NAMALWA (cell line): ENCODE data around the gene PRKCG.
A peak's percentile ranks its signal among the peaks of the same experiment; 100 is the strongest.
"Not testable (repeated sequence)": the region's sequence is repeated elsewhere in the genome, so short reads cannot be mapped to it uniquely, and the experiment has no call there.

Experiments
- DNase-seq: peaks from one replicate; pipeline ENCODE4 v3.0.0-alpha.2; 2015; ENCODE audit warnings: low spot score

PRKCG gene

DNA sequence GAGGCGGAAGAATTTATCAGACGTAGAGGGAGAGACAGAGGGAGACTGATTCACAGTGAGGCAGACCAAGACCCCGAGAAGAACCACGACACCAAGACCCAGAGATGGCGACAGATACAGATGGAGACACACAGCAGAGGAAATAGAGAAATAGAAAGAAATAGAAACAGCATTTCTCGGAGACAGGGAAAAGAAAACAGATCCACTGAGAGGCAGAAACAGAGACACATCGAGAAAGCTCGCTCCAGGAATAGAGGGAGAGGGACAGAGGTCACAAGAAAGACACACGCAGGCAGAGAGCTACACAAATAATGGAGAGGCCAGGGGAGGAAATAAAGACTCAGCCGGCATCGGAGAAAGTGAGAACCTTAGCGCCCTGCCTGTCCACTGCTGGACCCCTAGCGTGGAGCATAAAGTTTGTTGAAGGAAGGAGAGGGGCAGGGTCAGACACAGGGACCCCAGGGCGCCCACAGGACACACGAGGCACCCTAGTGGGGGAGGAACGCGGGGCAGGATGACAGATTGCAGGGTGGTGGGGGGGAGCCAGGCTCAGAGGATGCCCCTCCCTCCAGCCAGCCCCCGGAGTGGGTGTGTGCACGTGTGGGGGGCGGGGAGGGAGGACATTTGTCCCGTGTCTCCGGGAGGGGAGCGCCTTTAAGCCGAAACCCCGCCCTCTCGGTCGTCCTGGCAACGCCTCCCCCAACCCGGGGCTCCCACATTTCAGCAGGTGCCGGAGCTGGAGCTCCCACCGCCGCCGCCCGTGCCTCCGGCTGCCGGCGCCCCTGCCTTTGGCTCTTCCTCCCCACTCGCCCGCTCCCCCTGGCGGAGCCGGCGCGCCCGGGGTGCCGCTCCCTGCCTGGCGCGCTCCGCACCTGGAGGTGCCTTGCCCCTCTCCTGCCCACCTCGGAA is at the start of gene PRKCG:
Gene PRKCG (plus strand): TSS at position 716 of the 909 bp plus-strand sequence. CDS start 298 bp downstream, outside the sequence.
- DNase-seq, result peak; percentile 94

- DNase-seq, result not testable (repeated sequence)
Measured at GRCh38 chr19:53832861-53833260, 49.1 kb upstream of the PRKCG start.

DNA sequence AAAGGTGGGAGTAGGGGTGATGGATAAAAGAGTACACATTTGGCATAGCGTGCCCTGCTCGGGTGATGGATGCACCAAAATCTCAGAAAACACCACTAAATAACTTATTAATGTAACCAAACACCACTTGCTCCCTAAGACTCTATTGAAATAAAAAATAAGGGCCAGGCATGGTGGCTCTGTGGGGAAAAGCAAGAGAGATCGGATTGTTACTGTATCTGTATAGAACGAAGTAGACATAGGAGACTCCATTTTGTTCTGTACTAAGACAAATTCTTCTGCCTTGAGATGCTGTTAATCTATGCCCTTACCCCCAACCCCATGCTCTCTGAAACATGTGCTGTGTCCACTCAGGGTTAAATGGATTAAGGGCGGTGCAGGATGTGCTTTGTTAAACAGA is 43.6 kb upstream of the PRKCG start:
- DNase-seq, result not testable (repeated sequence)

- DNase-seq, result not testable (repeated sequence)
Measured at GRCh38 chr19:53840241-53840640, 41.8 kb upstream of the PRKCG start.

- DNase-seq, result not testable (repeated sequence)
Measured at GRCh38 chr19:53840914-53841313, 41.1 kb upstream of the PRKCG start.

- no peak for DNase-seq
Measured at GRCh38 chr19:53844849-53845246, 37.1 kb upstream of the PRKCG start.

DNA sequence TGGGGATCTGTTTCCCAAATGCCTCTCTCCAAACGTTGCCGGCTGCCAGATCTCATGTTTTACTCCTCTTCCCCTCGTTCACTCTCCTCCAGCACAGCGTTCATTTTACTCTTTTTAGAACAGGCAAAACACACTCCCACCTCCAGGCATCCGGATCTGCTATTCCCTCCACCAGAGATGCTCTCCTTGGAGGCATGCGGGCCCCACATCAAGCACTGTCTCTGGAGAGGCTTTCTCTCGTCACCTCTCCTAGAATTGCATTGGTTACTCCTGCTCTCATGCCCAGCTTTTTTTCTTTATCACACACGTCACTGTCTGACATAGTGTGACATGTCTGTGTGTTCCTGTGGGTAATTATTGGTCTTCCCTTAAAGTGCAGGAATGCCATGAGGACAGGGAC is 34.4 kb upstream of the PRKCG start:
- no peak for DNase-seq

DNA sequence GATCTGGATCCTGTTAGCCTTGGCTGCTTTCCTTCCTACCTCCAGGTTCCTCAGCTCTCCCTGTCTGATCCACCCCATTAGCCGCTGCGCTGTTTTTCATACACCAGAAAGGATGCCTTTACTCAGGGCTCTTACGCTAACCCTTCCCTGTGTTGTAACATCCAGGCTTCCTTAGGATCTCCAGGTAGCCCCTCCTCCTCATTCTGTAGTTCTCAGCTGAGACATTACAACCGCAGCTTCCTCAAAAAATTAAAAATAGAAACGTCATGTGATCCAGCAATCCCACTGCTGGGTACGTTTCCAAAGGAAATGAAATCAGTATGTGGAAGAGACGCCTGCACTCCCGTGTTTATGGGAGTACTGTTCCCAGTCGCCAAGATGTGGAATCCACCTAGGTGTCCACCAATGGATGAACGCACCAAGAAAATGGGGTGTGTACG is 32.7 kb upstream of the PRKCG start:
- no peak for DNase-seq

- DNase-seq, result peak; percentile 64
Measured at GRCh38 chr19:53853707-53854106, 28.3 kb upstream of the PRKCG start.

GRCh38 chr19:53864308-53864836 is 17.6 kb upstream of the PRKCG start:
- no peak for DNase-seq

DNA sequence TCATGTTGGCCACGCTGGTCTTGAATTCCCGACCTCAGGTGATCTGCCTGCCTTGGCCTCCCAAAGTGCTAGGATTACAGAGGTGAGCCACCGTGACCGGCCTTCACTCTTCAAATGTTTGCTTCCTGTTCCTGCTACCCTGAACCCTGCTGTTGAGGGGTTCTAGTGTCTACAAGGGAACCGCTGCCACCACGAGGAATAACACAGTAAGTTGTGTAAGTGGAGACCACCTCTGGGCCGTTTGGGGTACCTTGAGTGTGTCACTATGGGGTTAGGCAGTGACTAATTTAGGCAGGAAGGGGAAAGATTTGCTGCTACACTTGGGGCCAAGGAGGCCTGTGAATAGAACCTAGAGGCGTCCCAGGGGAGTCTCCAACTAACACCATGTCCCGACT is 16.5 kb upstream of the PRKCG start:
- DNase-seq, result no peak

- peak; percentile 69 for DNase-seq
Measured at GRCh38 chr19:53865918-53866864, 15.8 kb upstream of the PRKCG start.

DNA sequence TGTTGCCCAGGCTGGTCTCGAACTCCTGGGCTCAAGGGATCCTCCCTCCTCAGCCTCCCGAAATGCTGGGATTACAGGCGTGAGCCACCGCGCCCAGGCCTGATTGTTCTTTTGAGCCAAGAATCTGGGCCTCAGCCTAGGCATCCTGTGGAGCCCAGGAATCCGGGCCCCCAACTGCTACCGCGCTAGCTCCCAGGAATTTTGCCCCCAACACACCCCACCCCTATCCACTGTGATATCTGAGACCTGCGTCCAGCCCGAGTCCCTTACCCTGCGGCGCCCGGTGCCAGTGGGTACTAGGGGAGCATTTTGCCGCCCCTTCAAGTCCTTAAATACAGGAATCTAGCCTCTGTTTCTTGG is 15.2 kb upstream of the PRKCG start:
- no peak for DNase-seq

GRCh38 chr19:53867225-53868090 is 14.5 kb upstream of the PRKCG start, which contains the start of gene MYADM:
Gene MYADM, plus strand, starts transcription at chr19:53867883. Its CDS starts 5,647 bp downstream, at chr19:53873530.
- peak; percentile 99 for DNase-seq

DNA sequence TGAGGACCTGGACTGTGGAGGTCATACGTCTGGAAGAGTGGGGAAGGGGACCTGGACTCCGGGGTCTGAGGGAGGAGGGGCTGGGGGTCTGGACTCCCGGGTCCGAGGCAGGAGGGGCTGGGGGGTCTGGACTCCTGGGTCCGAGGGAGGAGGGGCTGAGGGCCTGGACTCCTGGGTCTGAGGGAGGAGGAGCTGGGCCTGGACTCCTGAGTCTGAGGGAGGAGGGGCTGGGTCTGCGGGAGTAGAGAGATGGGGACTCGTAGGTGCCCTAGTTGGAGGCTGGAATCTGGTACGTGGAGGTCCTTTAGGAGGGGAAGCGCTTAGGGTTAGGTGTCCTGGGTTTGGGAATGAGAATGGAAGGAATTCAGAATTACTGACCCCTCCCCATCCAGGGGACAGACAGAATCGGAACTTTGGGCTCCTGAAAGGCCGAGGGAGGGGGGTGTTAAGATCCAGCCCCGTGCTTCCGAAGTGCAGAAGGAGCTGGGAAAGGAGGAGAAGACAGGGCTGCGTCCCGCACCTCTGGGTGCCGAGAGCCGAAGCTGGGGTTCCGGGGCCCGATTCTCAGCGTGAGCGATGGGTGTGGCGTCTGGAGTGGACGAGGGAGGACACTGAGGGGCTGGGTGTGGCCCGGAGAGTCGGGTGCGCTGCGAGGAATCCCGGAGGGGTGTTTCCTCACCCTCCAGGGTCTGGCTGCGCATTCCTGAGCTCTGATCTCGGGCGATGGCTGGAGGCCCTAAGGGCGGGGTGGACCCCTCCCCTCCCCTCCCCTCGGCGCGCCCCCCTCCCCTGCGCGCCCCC is 13.7 kb upstream of the PRKCG start:
- peak; percentile 61 for DNase-seq

DNA sequence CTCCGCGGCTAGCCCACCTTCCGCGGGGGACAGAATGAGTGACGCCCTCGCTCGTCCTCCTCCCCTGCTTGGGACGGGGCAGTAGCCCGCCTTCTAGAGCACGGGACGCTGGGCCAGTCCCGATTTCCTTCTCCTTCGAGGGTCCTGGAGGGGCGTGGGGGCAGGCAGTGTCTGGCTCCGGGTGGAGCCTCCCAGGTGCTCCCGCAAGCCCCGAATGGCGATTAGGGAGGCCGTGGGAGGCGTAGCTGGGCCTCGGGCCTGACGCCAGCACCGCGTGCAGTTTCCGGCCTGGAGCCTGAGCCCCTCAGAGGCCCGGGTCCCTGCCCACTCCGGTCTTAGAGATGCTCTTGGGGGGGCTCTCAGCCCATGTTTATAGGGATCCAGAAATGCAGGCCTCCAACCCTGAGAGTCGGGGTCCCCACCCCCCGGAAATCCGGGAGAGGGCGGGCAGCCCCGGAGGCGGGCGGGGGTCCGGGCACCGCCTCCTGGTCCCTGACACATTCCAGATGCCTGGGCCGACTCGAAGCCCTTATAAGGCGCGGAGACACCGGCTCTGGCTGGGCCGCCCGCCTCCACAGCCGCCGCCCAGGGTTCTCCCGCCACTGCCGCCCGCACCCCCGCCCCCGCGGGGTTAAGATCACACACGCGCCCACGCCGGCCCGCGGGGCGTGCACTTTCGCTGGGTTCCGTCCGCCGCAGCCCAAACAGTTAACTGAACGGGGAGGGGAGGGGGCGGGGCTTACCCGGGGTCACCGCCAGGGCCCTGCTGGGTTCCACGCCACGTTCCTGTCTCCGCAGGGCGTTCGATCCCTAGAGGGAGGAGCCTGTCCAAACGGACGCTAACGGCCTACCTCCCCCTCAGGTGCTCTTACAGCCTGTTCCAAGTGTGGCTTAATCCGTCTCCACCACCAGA is 12.8 kb upstream of the PRKCG start:
- DNase-seq, result peak; percentile 88

DNA sequence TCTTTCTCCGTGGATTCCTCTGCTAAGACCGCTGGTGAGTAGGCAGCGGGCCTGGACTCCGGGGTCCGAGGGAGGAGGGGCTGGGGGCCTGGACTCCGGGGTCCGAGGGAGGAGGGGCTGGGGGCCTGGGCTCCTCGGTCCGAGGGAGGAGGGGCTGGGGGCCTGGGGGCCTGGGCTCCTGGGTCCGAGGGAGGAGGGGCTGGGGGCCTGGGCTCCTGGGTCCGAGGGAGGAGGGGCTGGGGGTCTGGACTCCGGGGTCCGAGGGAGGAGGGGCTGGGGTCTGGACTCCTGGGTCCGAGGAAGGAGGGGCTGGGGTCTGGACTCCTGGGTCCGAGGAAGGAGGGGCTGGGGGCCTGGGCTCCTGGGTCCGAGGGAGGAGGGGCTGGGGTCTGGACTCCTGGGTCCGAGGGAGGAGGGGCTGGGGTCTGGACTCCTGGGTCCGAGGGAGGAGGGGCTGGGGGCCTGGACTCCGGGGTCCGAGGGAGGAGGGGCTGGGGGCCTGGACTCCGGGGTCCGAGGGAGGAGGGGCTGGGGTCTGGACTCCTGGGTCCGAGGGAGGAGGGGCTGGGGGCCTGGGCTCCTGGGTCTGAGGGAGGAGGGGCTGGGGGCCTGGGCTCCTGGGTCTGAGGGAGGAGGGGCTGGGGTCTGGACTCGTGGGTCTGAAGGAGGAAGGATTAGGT is 12.1 kb upstream of the PRKCG start:
- not testable (repeated sequence) for DNase-seq

- DNase-seq, result peak; percentile 73
Measured at GRCh38 chr19:53870485-53870844, 11.5 kb upstream of the PRKCG start.

- DNase-seq, result peak; percentile 60
Measured at GRCh38 chr19:53871454-53871853, 10.5 kb upstream of the PRKCG start.
